CD1c-positive myeloid dendritic cell (primary cell): ENCODE data around the gene IL11.

Source experiments
- DNase-seq: peaks from one replicate; pipeline ENCODE4 v3.0.0-alpha.2; 2016; ENCODE audit errors: extremely low spot score

IL11 gene

GRCh38 chr19:55325172-55325571 is 45.1 kb downstream of the IL11 start, which contains the start of gene TMEM150B:
Gene TMEM150B (minus strand): TSS chr19:55325341. CDS start chr19:55321036, 4,305 bp downstream.
- peak; percentile 70 for DNase-seq

- peak; percentile 25 for DNase-seq
These were observed 45.6 kb downstream of the IL11 start for GRCh38 chr19:55324662-55325061.

GRCh38 chr19:55322204-55322885 is 47.9 kb downstream of the IL11 start:
- DNase-seq: no peak

GRCh38 chr19:55321466-55322137 is 48.7 kb downstream of the IL11 start:
- peak; percentile 37 for DNase-seq

- DNase-seq: no peak
These were observed 49.3 kb downstream of the IL11 start for GRCh38 chr19:55320844-55321419.

- DNase-seq: no peak
These were observed 50.5 kb downstream of the IL11 start for GRCh38 chr19:55319785-55320184.

- DNase-seq: no peak
These were observed 53.6 kb downstream of the IL11 start for GRCh38 chr19:55316646-55317045.

- DNase-seq: no peak
These were observed 54.2 kb downstream of the IL11 start for GRCh38 chr19:55315956-55316525.

- DNase-seq: no peak
These were observed 55.9 kb downstream of the IL11 start for GRCh38 chr19:55314396-55314795.
